ENCODE data around the gene TMEM63A. TPM values are rescaled to one million over a fixed set of nuclear protein-coding genes. Genes with fewer than 3 reads are reported as not detected.

TMEM63A gene
- total RNA-seq (ENCODE audit: low replicate concordance): 12.0 and 19.3 TPM in 2 replicates

DNA sequence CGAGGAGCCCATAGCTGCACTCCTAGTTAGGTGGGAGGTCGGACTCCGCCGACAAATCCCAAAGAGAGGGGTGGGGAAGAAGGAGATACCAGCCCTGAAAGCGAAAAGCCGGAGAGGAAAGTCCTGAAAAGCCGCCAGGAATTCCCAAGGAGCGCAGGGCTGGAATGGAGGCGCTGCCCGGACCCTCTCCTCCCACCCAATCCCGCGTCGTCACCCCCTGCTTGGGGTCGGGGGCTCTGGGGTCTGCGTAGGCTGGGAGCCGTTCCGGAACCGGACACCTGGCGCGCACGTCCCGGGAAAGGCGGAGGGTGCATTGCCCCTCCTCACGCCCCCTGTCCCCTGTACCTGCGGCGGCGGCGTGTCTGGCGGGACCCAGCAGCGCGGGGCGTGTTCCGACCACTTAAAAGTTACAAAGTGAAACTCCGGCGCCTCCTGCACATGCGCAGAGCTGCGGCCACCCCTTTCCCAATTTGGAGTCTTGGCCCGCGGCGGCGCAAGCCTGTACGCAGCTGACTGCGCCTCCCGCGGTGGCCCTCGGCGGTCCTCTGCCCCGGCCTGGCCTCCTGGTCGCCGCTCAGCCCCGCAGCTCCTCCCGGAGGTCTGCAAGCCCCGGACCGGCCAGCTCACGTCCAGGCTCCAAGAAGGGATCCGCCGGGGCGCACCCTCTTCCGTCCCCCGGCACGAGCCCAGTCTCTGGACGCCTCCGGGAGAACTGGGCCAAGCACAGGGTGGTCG is at the start of gene TMEM63A:
TMEM63A (minus strand) TSS at position 422 of the 735 bp plus-strand sequence. CDS start 4,800 bp downstream, outside the sequence.

DNA sequence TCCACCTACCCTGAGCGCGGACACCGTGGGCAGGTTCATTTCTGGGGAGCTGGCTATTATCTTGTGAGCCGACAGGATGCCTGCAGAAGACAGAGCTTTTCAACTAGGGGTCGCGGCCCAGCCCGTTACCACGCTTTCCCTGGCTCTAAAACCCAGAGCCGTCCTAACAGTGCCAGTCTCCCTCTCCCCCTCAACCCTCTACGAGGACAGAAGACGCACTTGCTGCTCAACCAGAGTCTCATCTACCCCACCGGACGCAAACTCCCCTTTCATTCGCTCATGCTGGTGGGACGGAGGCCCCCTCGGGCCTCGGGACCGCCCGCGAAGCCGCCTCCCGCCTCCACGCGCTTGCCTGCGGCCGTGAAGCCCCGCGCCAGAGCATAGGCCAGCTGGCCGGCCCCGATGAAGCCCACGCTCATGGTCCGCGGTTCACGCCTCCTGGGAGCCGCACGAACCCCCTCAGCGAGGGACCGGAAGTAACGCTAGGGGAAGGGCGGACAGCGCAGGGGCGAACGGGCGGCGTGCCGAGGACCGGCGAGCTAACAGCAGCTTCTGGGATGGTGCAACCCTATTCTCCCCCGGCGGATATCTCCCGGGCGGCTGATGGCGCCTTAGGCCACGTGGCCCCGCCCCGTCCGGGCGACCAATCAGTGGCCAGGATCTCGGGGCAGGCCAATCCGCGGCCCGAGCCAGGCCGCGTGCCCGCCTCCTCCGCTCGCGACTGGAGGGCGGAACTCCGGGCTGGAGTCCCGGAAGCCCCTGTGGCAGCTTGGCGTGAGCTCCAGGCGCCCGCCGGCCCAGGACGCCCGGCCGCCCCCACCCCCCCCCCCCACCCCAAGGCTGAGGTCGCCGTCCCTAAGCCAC is 41.7 kb upstream of the TMEM63A start, which contains the start of gene PYCR2:
PYCR2 (minus strand) TSS at position 559 of the 864 bp plus-strand sequence; CDS start at position 419, 140 bp downstream.

DNA sequence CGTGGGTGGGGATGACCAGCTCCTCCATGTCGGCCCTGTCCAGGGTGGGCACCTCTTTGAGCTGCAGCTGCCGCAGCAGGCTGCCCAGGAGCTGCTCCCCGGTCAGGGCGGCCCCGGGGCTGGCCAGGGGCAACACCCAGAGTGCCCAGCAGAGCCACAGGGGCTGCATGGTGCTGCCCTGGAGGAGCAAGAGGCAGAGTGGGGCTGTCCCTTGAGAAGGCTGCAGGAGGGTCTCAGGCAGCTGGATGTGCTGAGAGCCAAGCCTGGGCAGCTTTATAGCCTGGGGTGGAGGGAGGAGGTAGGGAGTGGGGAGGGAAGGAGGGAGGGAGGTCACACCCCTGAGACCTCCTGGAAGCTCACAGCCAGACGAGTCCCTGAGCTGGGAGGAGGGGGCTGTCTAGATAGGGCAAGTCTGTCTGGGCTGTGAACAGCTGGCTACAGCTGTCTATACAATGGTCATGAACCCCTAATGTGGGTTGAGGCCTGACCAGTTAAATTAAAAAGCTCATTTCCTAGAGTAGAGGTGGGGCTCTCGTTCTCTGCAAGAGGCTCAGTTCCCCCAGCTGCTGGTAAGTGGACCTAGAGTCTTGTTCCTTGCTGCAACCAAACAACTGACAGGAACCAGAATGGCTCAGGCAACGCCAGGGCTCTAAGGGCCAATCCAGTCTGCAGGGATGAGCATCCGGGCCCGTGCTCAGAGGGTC is 6.9 kb upstream of the TMEM63A start, which contains the start of gene LEFTY1:
LEFTY1 (minus strand) TSS at position 249 of the 704 bp plus-strand sequence; CDS start at position 169, 80 bp downstream.

DNA sequence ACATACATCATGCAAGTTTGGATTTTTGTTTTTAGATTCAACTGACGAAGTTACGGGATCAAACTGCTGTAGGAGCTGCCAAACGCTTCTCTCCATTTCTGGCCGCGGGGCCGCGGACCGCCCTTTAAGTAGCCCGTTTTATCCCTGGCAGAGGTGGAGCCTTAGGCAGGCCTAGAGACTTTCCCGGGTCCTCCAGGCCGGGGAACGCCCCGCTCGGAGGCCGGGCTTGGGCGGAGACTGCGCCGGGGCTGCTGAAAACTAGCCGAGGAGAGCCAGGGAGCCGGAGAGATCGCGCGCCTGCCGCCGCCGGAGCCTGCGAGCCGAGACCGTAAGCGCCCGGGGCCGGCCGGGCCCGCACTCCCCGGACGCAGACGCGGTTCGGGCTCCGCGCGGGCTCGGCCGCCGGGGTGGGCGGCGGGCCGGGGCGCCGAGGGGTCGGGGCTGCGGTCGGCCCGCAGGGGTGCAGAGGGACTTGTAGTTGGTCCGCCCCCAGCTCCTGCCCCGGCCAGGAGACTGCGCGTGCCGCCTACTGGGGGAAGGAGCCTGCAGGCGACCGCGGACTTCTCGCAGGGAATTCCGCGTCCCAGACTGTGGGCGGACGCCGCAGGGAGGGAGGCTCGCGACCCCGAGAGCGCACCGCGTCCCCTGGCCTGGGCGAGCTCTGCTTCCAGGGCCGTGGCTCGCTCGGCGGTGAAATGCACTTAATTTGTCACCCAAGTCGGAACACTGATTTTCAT is 72.2 kb downstream of the TMEM63A start, which contains the start of gene EPHX1:
EPHX1 (plus strand) TSS at position 283 of the 737 bp plus-strand sequence. CDS start 18,606 bp downstream, outside the sequence.

Other genes starting within 250 kb of the TMEM63A start
- 136 and 155 TPM in 2 replicates for gene ENAH, start 229.3 kb downstream of the TMEM63A start, total RNA-seq (ENCODE audit: low replicate concordance)
- gene SRP9, start 104.6 kb downstream of the TMEM63A start, total RNA-seq (ENCODE audit: low replicate concordance): 205 and 218 TPM in 2 replicates
- gene EPHX1, start 72.3 kb downstream of the TMEM63A start, total RNA-seq (ENCODE audit: low replicate concordance): 10.7 and 45.7 TPM in 2 replicates
- 0.08 and 0.23 TPM in 2 replicates for gene LEFTY1, start 6.8 kb upstream of the TMEM63A start, total RNA-seq (ENCODE audit: low replicate concordance)
- gene PYCR2, start 41.9 kb upstream of the TMEM63A start, total RNA-seq (ENCODE audit: low replicate concordance): 30.3 and 34.9 TPM in 2 replicates
- gene LEFTY2, start 58.8 kb upstream of the TMEM63A start, total RNA-seq (ENCODE audit: low replicate concordance): 0.08 TPM in 1 of 2 replicates, not detected in the other
- gene SDE2, start 117.0 kb upstream of the TMEM63A start, total RNA-seq (ENCODE audit: low replicate concordance): 11.2 and 22.8 TPM in 2 replicates
- 46.7 and 189 TPM in 2 replicates for gene H3-3A, start 180.3 kb upstream of the TMEM63A start, total RNA-seq (ENCODE audit: low replicate concordance)